Keratinocyte (primary cell): ENCODE results near the gene GYPA.

Experiments used
- EZH2 ChIP-seq: IDR thresholded peaks from one replicate; pipeline ENCODE4 v1.6.1; 2012; ENCODE audit warnings: inconsistent platforms, mild to moderate bottlenecking, low read length, moderate library complexity
- TF ChIP-seq, protein P1 (sequence below), 3 experiments: IDR thresholded peaks in 1 of 3; conservative IDR thresholded peaks in 1 of 3; optimal IDR thresholded peaks in 1 of 3; 2 replicates in 2 of 3; 3 replicates in 1 of 3; pipeline versions ENCODE3 to v1.5.1; 2011; ENCODE audit warnings: low read length in 3 of 3, mild to moderate bottlenecking in 3 of 3, moderate library complexity in 2 of 3, control low read depth in 1 of 3, inconsistent platforms in 1 of 3; ENCODE audit not compliant: insufficient read depth in 2 of 3; ENCODE audit errors: extremely low read depth in 1 of 3

DNA sequence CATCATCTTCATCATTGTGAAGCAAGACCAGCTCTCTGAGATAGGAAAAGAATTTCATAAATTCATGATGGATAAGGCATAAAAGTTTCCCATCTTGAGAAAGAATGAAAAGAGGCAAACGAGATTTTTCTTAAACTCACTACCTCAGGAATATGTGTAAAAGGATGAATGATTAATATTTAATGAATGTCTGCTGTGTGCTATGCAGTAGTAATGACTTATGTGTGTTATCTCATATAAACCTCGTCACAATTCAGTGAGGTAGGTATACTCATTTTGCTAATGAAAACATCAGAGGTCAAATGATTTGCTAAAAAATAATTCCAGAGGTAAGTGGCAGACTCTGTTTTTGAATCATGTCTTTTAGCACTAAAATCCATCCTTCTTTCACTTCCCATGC, 42.6 kb upstream of the GYPA start:
- TF ChIP-seq, protein P1, sequence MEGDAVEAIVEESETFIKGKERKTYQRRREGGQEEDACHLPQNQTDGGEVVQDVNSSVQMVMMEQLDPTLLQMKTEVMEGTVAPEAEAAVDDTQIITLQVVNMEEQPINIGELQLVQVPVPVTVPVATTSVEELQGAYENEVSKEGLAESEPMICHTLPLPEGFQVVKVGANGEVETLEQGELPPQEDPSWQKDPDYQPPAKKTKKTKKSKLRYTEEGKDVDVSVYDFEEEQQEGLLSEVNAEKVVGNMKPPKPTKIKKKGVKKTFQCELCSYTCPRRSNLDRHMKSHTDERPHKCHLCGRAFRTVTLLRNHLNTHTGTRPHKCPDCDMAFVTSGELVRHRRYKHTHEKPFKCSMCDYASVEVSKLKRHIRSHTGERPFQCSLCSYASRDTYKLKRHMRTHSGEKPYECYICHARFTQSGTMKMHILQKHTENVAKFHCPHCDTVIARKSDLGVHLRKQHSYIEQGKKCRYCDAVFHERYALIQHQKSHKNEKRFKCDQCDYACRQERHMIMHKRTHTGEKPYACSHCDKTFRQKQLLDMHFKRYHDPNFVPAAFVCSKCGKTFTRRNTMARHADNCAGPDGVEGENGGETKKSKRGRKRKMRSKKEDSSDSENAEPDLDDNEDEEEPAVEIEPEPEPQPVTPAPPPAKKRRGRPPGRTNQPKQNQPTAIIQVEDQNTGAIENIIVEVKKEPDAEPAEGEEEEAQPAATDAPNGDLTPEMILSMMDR (optimal IDR thresholded peaks at IDR 0.05 in 1 of 3, IDR thresholded peaks at IDR 0.05 in 1 of 3, conservative IDR thresholded peaks at IDR 0.05 in 1 of 3; ENCODE audit: extremely low read depth in 1 of 3, insufficient read depth in 2 of 3, low read length in 3 of 3) = no peak
- no peak for TF ChIP-seq EZH2
